ENCODE measurements around the gene GNAZ. TPM values are rescaled to one million over a fixed set of nuclear protein-coding genes. Genes with fewer than 3 reads are reported as not detected.

GNAZ gene
- total RNA-seq, 1 experiment from 2014 or later: 6.0 TPM

- Mint-ChIP-seq H3K36me3 (ENCODE audit: insufficient read depth, unreplicated experiment) (peaks cover 3% of the 10 kb centered on the region), H3K9me3 (ENCODE audit: low read depth, unreplicated experiment) (no peaks in the 10 kb centered on the region), H3K4me3 (ENCODE audit: low read depth, unreplicated experiment) (no peak overlapping the region), H3K4me1 (ENCODE audit: low read depth, unreplicated experiment) (no peaks in the 10 kb centered on the region), H3K27me3 (ENCODE audit: unreplicated experiment) (no peaks in the 10 kb centered on the region), H3K27ac (ENCODE audit: unreplicated experiment) (no peak overlapping the region)
- no TSS peak for BruUV-seq (replicated peaks)
- intact Hi-C loops (cut with micrococcal nuclease; ENCODE audit: unreplicated experiment): no loop called here
- no peak for DNase-seq
- CTCF ChIA-PET: interaction anchor here (1.0 kb wide), 1 partner anchor 9 kb away, joined by 3 read pairs; no protein-coding TSS in a partner anchor
- TF ChIP-seq, protein P1, sequence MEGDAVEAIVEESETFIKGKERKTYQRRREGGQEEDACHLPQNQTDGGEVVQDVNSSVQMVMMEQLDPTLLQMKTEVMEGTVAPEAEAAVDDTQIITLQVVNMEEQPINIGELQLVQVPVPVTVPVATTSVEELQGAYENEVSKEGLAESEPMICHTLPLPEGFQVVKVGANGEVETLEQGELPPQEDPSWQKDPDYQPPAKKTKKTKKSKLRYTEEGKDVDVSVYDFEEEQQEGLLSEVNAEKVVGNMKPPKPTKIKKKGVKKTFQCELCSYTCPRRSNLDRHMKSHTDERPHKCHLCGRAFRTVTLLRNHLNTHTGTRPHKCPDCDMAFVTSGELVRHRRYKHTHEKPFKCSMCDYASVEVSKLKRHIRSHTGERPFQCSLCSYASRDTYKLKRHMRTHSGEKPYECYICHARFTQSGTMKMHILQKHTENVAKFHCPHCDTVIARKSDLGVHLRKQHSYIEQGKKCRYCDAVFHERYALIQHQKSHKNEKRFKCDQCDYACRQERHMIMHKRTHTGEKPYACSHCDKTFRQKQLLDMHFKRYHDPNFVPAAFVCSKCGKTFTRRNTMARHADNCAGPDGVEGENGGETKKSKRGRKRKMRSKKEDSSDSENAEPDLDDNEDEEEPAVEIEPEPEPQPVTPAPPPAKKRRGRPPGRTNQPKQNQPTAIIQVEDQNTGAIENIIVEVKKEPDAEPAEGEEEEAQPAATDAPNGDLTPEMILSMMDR (IDR thresholded peaks at IDR 0.05; ENCODE audit: unreplicated experiment): no peak
Observed at GRCh38 chr22:23098718-23099530, 28.6 kb downstream of the GNAZ start.

GRCh38 chr22:23099531-23099804, 29.1 kb downstream of the GNAZ start:
- no peaks in the 10 kb centered on the region for H3K9me3 Mint-ChIP-seq (ENCODE audit: low read depth, unreplicated experiment)
- CTCF ChIA-PET: interaction anchor here (1.0 kb wide), 1 partner anchor 9 kb away, joined by 3 read pairs; no protein-coding TSS in a partner anchor

GRCh38 chr22:23100124-23100801, 29.9 kb downstream of the GNAZ start:
- Mint-ChIP-seq H3K27ac (ENCODE audit: unreplicated experiment) (no peak overlapping the region), H3K4me3 (ENCODE audit: low read depth, unreplicated experiment) (no peak overlapping the region), H3K27me3 (ENCODE audit: unreplicated experiment) (no peaks in the 10 kb centered on the region), H3K36me3 (ENCODE audit: insufficient read depth, unreplicated experiment) (no peaks in the 10 kb centered on the region), H3K9me3 (ENCODE audit: low read depth, unreplicated experiment) (no peaks in the 10 kb centered on the region), H3K4me1 (ENCODE audit: low read depth, unreplicated experiment) (no peaks in the 10 kb centered on the region)
- CTCF ChIA-PET: interaction anchor here (1.0 kb wide), 1 partner anchor 8 kb away, joined by 3 read pairs; no protein-coding TSS in a partner anchor
- intact Hi-C loops (cut with micrococcal nuclease; ENCODE audit: unreplicated experiment): no loop called here
- DNase-seq: no peak
- TF ChIP-seq, protein P1 (IDR thresholded peaks at IDR 0.05; ENCODE audit: unreplicated experiment): no peak
- no TSS peak for BruUV-seq (replicated peaks)

More at GRCh38 chr22:23099531-23099804, 29.1 kb downstream of the GNAZ start:
- Mint-ChIP-seq H3K36me3 (ENCODE audit: insufficient read depth, unreplicated experiment) (no peaks in the 10 kb centered on the region), H3K4me3 (ENCODE audit: low read depth, unreplicated experiment) (no peak overlapping the region), H3K4me1 (ENCODE audit: low read depth, unreplicated experiment) (no peaks in the 10 kb centered on the region), H3K27ac (ENCODE audit: unreplicated experiment) (no peak overlapping the region), H3K27me3 (ENCODE audit: unreplicated experiment) (no peaks in the 10 kb centered on the region)
- TF ChIP-seq, protein P1 (IDR thresholded peaks at IDR 0.05; ENCODE audit: unreplicated experiment): no peak
- no TSS peak for BruUV-seq (replicated peaks)
- intact Hi-C loops (cut with micrococcal nuclease; ENCODE audit: unreplicated experiment): no loop called here
- no peak for DNase-seq

DNA sequence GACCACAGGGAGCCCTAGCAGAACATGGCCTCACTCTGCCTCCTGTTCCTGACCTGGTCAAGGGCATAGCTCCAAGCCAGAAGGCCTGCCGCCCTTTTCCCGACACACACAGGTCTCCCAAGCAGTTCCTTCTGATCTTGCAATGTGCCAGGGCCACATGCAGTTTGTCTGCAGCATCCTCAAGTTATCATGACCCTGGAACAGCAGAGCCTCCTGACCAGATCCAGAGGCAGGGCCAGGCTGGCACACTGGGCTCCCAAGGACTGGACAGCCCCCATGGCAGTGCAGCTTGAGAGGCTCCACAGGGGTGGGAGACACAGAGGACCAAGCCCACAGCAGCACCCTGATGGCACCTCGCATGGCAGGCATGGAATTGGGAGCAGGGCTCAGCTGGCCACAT, 31.2 kb downstream of the GNAZ start:
- H3K27ac Mint-ChIP-seq (ENCODE audit: unreplicated experiment): no peak overlapping the region
- CTCF ChIA-PET: interaction anchor here (0.7 kb wide), 1 partner anchor 14 kb away, joined by 3 read pairs; no protein-coding TSS in a partner anchor
- no peaks in the 10 kb centered on the region for H3K27me3 Mint-ChIP-seq (ENCODE audit: unreplicated experiment)
- H3K4me1 Mint-ChIP-seq (ENCODE audit: low read depth, unreplicated experiment): no peaks in the 10 kb centered on the region
- H3K36me3 Mint-ChIP-seq (ENCODE audit: insufficient read depth, unreplicated experiment): no peaks in the 10 kb centered on the region
- no peak for DNase-seq
- no peaks in the 10 kb centered on the region for H3K9me3 Mint-ChIP-seq (ENCODE audit: low read depth, unreplicated experiment)
- intact Hi-C loops (cut with micrococcal nuclease; ENCODE audit: unreplicated experiment): no loop called here
- H3K4me3 Mint-ChIP-seq (ENCODE audit: low read depth, unreplicated experiment): no peak overlapping the region
- TF ChIP-seq, protein P1 (IDR thresholded peaks at IDR 0.05; ENCODE audit: unreplicated experiment): no peak
- no TSS peak for BruUV-seq (replicated peaks)

Data from Calu3 (cell line).